GM21367 (cell line): ENCODE measurements around the gene CDCA7.
"Not testable (repeated sequence)": the region's sequence is repeated elsewhere in the genome, so short reads cannot be mapped to it uniquely, and the experiment has no call there.

Experiments used
- ATAC-seq: cut with Tn5 transposase; IDR thresholded peaks from one replicate; pipeline ENCODE4 v1.9.1; 2021; ENCODE audit not compliant: unreplicated experiment

The CDCA7 gene

GRCh38 chr2:173402405-173402974, 47.8 kb downstream of the CDCA7 start:
- ATAC-seq = peak; percentile 70

GRCh38 chr2:173404841-173405750, 50.4 kb downstream of the CDCA7 start:
- no peak for ATAC-seq

- no peak for ATAC-seq
Measured at GRCh38 chr2:173407176-173407575, 52.5 kb downstream of the CDCA7 start.

- ATAC-seq = no peak
Measured at GRCh38 chr2:173407646-173408045, 53.0 kb downstream of the CDCA7 start.

GRCh38 chr2:173410579-173410978, 55.9 kb downstream of the CDCA7 start:
- no peak for ATAC-seq

DNA sequence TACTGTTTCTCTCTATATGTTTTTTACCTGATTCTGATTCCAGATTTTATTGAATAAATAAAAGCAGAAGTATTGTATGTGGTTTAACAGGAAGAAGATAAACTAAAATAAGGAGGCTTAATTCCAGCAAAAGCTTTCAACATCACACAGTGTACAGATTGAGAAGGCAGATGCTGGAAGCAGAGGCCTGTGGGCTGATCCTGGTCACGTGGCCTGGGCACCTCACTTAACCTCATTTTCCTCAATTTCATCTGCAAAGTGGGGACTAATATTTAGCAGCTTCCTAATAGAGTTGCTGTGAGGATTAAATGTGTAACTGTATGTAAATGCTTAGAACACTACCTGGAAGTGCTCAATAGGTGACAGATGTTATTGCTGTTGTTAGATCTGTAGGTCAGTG, 58.0 kb downstream of the CDCA7 start:
- ATAC-seq = no peak

- no peak for ATAC-seq
Measured at GRCh38 chr2:173414823-173415322, 60.2 kb downstream of the CDCA7 start.

DNA sequence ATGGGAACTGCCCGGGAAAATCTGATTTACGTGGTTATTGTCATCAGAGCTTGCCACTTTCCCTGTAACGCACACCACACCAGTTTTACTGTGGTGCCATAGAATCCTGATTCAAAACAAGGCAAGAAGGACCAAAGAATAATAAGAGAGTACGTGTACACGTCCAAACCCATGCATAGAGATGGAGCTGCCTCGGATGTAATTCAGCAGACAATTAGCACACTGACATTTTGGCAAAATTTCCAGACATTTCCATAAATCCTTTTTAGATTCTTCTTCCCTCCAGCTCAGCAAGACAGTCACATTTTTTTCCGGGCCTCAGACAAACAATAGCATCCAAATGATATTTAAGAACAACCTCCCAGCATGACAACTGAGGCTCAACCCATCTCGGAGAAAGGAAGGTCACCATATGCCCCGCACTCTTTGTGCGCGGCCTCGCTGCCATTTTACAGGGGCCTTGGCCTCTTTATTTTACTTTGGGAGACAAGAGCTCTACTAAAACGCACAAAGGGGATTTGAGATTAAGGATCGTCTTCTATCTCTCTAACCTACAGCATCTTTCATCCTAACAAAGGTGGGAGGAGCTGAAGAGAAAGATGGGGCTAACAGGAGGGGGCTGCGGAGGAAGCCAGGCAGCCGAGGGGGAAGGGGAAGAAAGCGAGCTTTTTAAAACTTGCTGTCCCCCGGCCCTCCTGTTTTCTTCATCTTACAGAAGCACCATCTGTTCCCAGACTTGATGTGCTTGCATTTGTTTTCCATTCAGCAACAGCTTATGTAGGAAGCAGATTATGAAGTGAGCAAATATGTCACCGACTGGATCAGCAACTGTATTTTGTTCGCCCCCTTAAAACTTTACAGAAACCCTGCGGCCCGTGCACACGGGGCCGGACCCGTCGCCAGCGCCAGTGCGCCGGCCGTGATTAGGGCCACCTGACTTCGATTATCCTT, 61.0 kb downstream of the CDCA7 start:
- ATAC-seq = no peak

GRCh38 chr2:173416415-173417152, 61.9 kb downstream of the CDCA7 start:
- not testable (repeated sequence) for ATAC-seq

- no peak for ATAC-seq
Measured at GRCh38 chr2:173417341-173417740, 62.7 kb downstream of the CDCA7 start.

- ATAC-seq = no peak
Measured at GRCh38 chr2:173417802-173418201, 63.1 kb downstream of the CDCA7 start.
